Fibroblast of pulmonary artery (primary cell): ENCODE measurements around the gene HHIPL1.

Source experiments
- DNase-seq: peaks from one replicate; pipeline ENCODE4 v3.0.0-alpha.2; 2010; ENCODE audit warnings: low read depth
- H3K4me3 ChIP-seq: replicated peaks from 2 replicates; pipeline ENCODE4 v1.5.1; 2011; ENCODE audit warnings: low read depth, mild to moderate bottlenecking, control low read depth, low read length, moderate library complexity
- TF ChIP-seq, protein P1 (sequence below): IDR thresholded peaks from 2 replicates; pipeline ENCODE4 v1.5.1; 2011; ENCODE audit warnings: mild to moderate bottlenecking, control low read depth, low read length, inconsistent platforms; ENCODE audit errors: missing control alignments

The HHIPL1 gene

DNA sequence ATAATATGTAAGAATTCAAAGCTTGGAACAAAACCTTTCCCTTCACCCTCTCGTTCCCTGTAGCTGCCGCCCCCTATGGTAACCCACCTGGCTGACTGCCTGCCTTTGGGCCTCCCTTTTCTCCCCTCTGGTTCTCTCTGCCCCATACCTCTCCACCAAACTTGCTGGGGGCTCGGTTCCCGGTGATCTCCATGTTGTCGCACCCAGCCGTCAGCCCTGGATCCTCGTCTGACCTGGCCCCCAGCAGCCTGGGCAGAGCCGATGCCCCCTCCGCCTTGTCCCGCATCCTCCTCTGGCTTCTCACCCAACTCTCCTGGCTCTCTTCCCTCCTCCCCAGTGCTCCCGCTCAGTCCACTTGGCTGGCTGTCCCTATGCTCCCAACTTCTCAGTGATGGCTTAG, 43.7 kb downstream of the HHIPL1 start:
- TF ChIP-seq, protein P1, sequence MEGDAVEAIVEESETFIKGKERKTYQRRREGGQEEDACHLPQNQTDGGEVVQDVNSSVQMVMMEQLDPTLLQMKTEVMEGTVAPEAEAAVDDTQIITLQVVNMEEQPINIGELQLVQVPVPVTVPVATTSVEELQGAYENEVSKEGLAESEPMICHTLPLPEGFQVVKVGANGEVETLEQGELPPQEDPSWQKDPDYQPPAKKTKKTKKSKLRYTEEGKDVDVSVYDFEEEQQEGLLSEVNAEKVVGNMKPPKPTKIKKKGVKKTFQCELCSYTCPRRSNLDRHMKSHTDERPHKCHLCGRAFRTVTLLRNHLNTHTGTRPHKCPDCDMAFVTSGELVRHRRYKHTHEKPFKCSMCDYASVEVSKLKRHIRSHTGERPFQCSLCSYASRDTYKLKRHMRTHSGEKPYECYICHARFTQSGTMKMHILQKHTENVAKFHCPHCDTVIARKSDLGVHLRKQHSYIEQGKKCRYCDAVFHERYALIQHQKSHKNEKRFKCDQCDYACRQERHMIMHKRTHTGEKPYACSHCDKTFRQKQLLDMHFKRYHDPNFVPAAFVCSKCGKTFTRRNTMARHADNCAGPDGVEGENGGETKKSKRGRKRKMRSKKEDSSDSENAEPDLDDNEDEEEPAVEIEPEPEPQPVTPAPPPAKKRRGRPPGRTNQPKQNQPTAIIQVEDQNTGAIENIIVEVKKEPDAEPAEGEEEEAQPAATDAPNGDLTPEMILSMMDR = no peak
- no peak overlapping the region for H3K4me3 ChIP-seq
- DNase-seq = no peak

DNA sequence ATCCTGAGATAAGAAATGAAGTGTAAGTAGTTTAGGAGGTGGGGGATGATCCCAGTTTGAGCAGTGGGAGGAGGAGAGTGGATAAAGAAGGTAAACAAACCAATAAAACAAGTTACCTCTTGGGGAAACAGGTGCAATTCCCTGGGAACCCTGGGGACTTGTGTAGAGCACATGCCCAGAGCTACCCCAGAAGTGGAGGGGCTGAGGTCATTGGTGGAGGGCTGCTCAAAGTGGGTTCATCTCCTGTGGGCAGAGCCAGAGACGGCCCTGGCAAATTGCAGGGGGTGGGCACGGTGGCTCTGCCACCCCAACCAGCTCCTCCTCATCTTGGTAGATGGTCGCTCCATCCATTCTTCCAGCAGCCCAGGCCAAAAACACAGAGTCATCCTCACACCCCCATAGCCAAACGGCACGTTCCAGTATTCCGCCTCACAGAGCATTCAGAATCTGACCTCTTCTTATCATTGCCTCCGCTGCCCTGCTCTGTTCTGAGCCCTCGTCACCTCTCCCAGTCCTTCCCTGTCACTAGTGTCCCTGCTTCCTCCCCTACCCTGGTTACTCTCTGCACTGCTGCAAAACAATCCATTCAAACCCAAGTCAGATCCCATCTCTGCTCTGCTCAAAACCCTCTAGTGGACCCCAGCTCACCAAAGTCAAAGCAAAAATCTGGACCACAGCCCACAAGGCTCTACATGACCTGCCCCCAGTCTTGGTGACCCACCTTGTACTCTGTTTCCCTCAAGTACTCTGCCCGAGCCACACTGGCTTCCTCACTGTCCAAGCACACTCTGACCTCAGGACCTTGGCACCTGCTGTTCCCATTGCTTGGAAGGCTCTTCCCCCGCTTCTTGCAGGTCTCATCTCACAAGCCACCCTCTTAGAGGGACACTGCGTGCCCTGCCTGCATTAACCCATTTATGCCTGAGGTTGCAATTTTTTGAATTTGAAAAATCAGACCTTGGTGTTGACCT, 44.6 kb downstream of the HHIPL1 start:
- TF ChIP-seq, protein P1 = no peak
- H3K4me3 ChIP-seq = no peak overlapping the region
- no peak for DNase-seq

DNA sequence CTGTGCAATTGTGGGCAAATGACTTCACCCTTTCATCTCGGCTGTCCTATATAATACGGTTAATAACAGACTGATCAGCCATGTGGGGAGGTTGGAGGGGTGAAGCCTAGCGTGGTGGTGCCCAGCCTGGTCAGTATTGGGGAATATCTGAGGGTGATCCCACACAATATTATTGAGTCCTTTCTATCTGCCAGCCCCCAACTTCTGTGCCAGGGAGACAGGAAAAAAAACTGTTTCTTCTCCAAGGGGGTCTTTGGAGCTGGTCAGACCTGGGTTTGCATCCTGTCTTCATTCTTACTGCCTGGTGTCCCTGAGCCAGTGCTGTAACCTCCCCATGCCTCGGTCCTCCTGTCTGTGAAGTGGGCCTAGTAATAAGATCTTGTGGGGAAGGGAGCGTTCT, 45.7 kb downstream of the HHIPL1 start:
- H3K4me3 ChIP-seq = no peak overlapping the region
- TF ChIP-seq, protein P1 = no peak
- no peak for DNase-seq

DNA sequence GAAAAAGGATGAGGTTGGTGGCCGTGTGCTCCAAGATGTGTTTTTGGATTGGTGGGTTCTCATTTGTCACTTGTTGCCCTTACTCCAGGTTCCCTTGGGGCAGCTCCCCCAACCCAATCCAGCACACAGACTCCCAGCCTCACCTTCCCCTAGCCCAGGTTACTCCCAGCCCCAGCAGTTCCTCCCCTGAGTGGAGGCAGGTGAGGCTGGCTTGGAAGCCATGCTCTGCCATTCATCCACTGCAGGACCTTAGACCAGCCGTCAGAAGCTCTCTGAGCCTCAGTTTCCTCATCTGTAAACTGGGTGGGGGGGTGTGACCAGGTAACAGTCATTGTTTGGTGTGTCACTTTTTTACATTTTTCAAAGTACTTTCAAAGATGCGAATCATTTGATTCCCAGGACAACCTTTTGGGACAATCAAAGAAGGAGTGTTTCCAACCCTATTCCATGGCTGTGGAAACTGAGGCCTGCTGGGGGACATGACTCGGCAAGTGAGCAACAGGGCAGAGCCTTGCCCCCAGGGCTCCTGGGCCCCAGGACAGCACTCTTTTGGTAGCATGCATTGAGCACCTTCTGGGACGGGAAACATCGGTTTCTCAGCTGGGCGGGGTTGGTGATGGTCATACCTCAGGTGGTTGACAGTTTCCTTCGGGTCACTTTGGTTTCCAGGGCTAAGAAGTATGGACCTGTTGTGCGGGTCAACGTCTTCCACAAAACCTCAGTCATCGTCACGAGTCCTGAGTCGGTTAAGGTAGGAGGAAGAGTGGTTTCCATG, 46.4 kb downstream of the HHIPL1 start:
- TF ChIP-seq, protein P1 = no peak
- no peak for DNase-seq
- H3K4me3 ChIP-seq = no peak overlapping the region

DNA sequence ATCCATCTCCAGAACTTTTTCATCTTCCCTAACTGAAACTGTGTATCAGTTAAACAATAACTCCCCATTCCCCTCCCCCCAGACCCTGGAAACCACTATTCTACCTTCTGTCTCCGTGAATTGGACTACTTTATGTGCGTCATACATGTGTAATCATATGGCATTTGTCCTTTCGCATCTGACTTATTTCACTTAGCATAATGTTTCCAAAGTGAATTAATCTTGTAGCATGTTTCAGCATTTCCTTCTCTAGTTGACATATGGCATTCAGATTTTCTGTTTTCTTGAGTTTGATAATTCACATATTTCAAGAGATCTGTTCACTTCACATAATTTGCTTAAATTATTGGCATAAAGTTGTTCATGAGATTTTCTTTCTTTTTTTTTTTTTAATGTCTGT, 49.0 kb downstream of the HHIPL1 start:
- H3K4me3 ChIP-seq = no peak overlapping the region
- no peak for DNase-seq
- TF ChIP-seq, protein P1 = no peak

DNA sequence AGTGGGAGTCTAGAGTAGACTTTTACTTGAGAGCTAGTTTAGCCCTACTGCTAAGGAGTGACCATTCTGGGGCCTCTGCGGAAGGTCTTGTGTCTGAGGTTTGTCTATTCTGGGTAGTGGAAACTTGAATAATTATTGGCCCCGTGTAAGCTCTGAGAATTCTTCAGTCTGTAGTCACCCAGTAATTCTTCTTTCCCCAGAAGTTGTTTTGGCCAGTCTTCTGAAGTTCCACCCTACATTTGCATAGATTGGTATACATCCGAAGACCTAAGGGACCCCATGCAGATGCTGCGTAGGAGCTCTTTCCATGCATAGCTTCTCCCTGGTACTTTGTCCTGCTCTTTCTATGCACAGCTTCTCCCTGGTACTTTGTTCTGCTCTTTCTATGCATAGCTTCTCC, 52.0 kb downstream of the HHIPL1 start:
- no peak overlapping the region for H3K4me3 ChIP-seq
- DNase-seq = no peak
- TF ChIP-seq, protein P1 = no peak
